Thoracic aorta (tissue), 2 donors: ENCODE results near the gene PRSS53. TPM values are rescaled to one million over a fixed set of nuclear protein-coding genes. Genes with fewer than 3 reads are reported as not detected.

Experiments used
- ATAC-seq: fragments of 150-250 bp; one replicate; pipeline ENCODE4 v1.8.0; 2017; ENCODE audit warnings: low read depth; ENCODE audit not compliant: insufficient number of reproducible peaks, low FRiP score
- DNase-seq: peaks from one replicate; pipeline ENCODE4 v3.0.0-alpha.2; 2020; ENCODE audit warnings: low spot score
- H3K27ac ChIP-seq, 2 donors: fragments of 200-600 bp; sonication (generic); 1 replicate in 1 of 2; 2 replicates in 1 of 2; pipeline ENCODE4 v1.5.1; 2016; ENCODE audit warnings: mild to moderate bottlenecking in 2 of 2, moderate library complexity in 2 of 2
- H3K27me3 ChIP-seq: fragments of 200-600 bp; sonication (generic); replicated peaks from 2 replicates; pipeline ENCODE4 v1.6.0; 2016; ENCODE audit warnings: mild to moderate bottlenecking; ENCODE audit not compliant: insufficient read depth
- H3K36me3 ChIP-seq: fragments of 200-600 bp; sonication (generic); one replicate; pipeline ENCODE4 v1.5.1; 2016
- H3K4me1 ChIP-seq, 2 donors: fragments of 200-600 bp; sonication (generic); 1 replicate in 1 of 2; 2 replicates in 1 of 2; pipeline versions ENCODE4 v1.5.1 to v1.6.0; 2016; ENCODE audit warnings: low read depth in 2 of 2, mild to moderate bottlenecking in 1 of 2; ENCODE audit not compliant: control insufficient read depth in 1 of 2
- H3K4me3 ChIP-seq: fragments of 200-600 bp; sonication (generic); 2 replicates; pipeline ENCODE4 v1.5.1; 2016; ENCODE audit warnings: mild to moderate bottlenecking
- H3K9me3 ChIP-seq: fragments of 200-600 bp; sonication (generic); 2 replicates; pipeline ENCODE4 v1.5.1; 2016
- CTCF ChIP-seq: fragments of 200-600 bp; sonication (generic); IDR thresholded peaks from one replicate; pipeline ENCODE4 v1.5.1; 2019; ENCODE audit warnings: antibody characterized with exemption
- total RNA-seq, 2 donors: library from RNA; depleted of rRNA; stranded (reverse); fragments of >200 nt; gene quantifications; one replicate each; pipeline versions ENCODE4 v1.1.0 to v1.2.3, GENCODE V29; 2016

Gene PRSS53
- total RNA-seq, 2 donors from 2014 or later, result 10.6 to 13.7 TPM

DNA sequence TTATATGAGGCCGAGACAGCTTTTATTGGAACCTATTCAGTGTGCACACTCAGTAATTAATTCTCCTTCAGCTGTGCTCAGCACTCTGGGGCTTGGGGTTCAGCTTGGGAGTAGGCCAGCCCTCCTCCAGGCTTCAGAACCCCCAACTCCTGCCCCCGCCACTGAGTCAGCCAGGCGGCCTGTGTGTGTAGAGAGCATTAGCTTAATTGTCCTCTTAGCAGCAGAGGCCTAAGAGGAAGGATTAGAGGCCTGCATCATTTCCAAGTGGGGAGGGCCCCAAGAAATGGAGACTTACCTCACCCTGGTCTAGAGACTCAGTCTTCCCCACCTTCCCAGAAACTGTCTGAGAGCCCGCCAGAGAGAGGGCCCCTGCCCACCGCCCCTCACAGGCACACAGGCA is 772 bp downstream of the PRSS53 start:
- TF ChIP-seq CTCF, result no peak
- no peak overlapping the region for H3K27ac ChIP-seq
- H3K9me3 ChIP-seq, result no peaks in the 10 kb centered on the region
- H3K27me3 ChIP-seq, result no peaks in the 10 kb centered on the region
- no peak for DNase-seq
- peaks cover 30% of the 10 kb centered on the region for H3K36me3 ChIP-seq
- H3K4me3 ChIP-seq, result no peak overlapping the region
- ATAC-seq, result no peak
- H3K4me1 ChIP-seq, result no peaks in the 10 kb centered on the region

DNA sequence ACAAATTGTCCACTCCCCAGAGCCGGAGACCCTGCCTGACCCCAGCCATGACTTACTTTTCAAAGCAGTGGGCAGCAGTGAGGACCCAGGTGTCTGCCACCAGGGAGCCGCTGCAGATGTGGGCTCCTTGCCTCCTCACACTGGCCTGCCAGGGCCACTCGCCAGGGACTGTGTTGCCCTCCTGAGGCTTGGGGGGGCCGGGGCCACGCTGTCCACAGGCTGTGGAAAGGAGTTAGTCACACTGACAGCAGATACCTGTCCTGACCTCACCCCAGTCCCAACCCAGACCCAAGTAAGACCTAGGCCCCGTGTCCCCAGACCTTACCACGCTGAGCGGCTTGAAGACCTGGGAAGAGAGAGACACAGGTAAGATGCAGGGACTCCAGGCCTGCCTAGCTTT is 1.3 kb downstream of the PRSS53 start:
- TF ChIP-seq CTCF, result no peak
- Histone ChIP-seq H3K36me3 (peaks cover 31% of the 10 kb centered on the region), H3K9me3 (no peaks in the 10 kb centered on the region), H3K27me3 (no peaks in the 10 kb centered on the region), H3K27ac (no peak overlapping the region), H3K4me1 (no peaks in the 10 kb centered on the region), H3K4me3 (no peak overlapping the region)
- DNase-seq (no peak), ATAC-seq (no peak)

GRCh38 chr16:31086629-31086906 is 2.2 kb downstream of the PRSS53 start:
- no peak for TF ChIP-seq CTCF
- no peak overlapping the region for H3K4me3 ChIP-seq
- no peak overlapping the region for H3K27ac ChIP-seq
- H3K27me3 ChIP-seq, result no peaks in the 10 kb centered on the region
- peaks cover 36% of the 10 kb centered on the region for H3K36me3 ChIP-seq
- DNase-seq (no peak), ATAC-seq (no peak)
- no peaks in the 10 kb centered on the region for H3K9me3 ChIP-seq
- peaks cover 0 to 6% of the 10 kb centered on the region in 2 donors for H3K4me1 ChIP-seq

- H3K9me3 ChIP-seq, result no peaks in the 10 kb centered on the region
- no peak overlapping the region for H3K4me3 ChIP-seq
- H3K36me3 ChIP-seq, result peaks cover 37% of the 10 kb centered on the region
- H3K27ac ChIP-seq, result no peak overlapping the region
- ATAC-seq, result no peak
- DNase-seq, result no peak
- no peak for TF ChIP-seq CTCF
- peaks cover 0 to 7% of the 10 kb centered on the region in 2 donors for H3K4me1 ChIP-seq
- H3K27me3 ChIP-seq, result no peaks in the 10 kb centered on the region
These were observed 2.7 kb downstream of the PRSS53 start for GRCh38 chr16:31085873-31086628.

DNA sequence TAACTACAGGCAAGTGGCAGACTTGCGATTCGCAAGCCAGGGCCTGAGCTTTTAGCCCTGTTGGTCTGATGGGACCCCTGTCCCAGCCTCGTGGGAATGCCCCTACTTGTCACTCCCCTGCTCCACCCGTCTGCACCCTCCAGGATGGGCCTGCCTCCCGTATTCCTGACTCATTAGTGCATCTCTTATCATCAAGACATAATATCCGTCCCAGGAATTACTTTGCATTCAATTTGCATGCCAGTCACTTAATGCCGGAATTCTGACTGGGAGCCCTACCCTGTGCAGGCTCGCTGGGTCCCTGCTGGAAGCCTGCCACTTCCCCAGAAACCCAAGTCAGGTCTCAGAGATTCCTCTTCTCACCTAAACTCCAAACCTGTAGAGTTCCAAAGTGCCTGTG is 3.3 kb downstream of the PRSS53 start:
- Histone ChIP-seq H3K27ac (no peak overlapping the region), H3K27me3 (no peaks in the 10 kb centered on the region), H3K4me1 (peaks cover 0 to 7% of the 10 kb centered on the region in 2 donors), H3K36me3 (peaks cover 37% of the 10 kb centered on the region), H3K9me3 (no peaks in the 10 kb centered on the region), H3K4me3 (no peak overlapping the region)
- DNase-seq (no peak), ATAC-seq (no peak)
- no peak for TF ChIP-seq CTCF
